ENCODE results near the gene CLASRP.
"Not testable (repeated sequence)": the region's sequence is repeated elsewhere in the genome, so short reads cannot be mapped to it uniquely, and the experiment has no call there.

The CLASRP gene, protein sequence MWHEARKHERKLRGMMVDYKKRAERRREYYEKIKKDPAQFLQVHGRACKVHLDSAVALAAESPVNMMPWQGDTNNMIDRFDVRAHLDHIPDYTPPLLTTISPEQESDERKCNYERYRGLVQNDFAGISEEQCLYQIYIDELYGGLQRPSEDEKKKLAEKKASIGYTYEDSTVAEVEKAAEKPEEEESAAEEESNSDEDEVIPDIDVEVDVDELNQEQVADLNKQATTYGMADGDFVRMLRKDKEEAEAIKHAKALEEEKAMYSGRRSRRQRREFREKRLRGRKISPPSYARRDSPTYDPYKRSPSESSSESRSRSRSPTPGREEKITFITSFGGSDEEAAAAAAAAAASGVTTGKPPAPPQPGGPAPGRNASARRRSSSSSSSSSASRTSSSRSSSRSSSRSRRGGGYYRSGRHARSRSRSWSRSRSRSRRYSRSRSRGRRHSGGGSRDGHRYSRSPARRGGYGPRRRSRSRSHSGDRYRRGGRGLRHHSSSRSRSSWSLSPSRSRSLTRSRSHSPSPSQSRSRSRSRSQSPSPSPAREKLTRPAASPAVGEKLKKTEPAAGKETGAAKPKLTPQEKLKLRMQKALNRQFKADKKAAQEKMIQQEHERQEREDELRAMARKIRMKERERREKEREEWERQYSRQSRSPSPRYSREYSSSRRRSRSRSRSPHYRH

DNA sequence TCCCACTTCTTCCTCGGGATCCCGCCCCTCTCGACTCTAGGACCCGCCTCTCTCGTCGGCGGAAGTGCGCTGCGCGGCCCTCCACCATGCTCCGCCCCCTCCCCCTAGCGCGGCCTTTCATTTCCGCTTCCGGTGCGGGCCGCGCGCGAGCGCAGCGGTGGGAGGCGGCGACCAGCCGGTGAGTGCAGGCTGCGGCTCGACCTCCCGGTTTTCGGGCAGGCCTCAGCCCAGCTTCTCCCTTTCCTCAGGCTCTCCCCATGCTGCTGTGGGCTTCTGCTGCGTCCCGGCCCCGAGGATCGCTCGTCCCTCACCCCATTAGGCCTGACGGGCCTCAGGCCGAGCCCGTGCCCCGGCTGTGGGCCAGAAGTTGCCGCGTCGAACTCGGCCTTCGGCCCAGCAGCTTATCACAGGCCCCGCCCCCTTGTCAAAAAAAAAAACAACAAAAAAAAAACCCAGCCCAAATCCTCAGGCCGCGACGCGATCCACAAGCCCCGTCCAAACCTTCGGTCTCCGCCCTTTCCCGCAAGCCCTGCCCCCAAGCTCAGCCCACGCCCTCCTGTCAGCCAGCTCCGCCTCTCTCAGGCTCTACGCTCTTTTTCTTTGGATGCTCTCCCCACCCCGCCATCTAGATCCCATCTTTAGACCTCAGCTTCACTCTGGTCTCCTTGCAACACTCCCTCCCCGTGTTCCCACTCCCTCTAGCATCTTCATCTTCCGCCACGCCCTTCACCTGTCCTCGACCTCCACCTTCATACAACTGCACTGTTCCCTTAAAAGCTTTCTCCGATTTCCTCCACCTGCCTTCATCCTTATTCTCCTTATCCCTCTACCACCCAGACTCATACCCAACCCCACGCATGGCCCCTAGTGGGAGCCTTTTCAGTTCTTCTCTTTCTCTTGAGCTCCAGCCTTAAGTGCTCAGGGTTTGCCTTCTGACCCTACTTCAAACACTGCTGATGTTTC is at the start of gene CLASRP:
CLASRP (plus strand) TSS at position 115 of the 963 bp plus-strand sequence. CDS start 1,168 bp downstream, outside the sequence.
- DNase-seq (ENCODE audit: low spot score) = peak; percentile 93

DNA sequence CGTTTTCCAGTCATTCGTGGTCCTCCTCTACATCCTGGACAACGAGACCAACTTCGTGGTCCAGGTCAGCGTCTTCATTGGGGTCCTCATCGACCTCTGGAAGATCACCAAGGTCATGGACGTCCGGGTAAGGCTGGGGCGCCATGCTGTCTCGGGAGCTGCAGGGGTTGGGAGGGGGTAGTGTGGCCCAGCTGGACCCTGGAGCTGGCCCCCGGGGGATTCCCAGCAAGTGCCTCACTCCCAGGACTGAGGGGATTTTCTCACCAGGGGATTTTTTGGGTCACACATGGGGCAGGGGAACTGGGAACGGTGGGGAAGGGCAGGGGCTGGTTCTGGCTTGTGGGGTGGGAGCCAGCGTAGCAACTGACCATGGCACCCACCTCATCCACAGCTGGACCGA is 48.4 kb upstream of the CLASRP start:
- DNase-seq (ENCODE audit: low spot score) = no peak

DNA sequence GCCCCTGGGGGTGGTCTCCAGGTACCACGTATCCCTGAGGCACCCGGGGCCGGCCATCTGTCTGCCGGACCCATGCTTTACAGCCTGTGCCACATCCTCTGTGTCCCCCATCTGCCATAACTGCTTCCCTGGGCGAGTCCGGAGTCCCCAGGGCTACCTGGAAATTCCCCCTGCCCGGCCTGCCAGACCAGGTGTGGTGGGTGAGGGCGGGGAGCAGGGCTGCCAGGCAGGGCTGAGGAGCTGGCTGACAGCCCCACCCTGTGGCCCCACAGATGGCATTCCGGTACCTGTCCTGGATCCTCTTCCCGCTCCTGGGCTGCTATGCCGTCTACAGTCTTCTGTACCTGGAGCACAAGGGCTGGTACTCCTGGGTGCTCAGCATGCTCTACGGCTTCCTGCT is 47.9 kb upstream of the CLASRP start:
- no peak for DNase-seq (ENCODE audit: low spot score)

DNA sequence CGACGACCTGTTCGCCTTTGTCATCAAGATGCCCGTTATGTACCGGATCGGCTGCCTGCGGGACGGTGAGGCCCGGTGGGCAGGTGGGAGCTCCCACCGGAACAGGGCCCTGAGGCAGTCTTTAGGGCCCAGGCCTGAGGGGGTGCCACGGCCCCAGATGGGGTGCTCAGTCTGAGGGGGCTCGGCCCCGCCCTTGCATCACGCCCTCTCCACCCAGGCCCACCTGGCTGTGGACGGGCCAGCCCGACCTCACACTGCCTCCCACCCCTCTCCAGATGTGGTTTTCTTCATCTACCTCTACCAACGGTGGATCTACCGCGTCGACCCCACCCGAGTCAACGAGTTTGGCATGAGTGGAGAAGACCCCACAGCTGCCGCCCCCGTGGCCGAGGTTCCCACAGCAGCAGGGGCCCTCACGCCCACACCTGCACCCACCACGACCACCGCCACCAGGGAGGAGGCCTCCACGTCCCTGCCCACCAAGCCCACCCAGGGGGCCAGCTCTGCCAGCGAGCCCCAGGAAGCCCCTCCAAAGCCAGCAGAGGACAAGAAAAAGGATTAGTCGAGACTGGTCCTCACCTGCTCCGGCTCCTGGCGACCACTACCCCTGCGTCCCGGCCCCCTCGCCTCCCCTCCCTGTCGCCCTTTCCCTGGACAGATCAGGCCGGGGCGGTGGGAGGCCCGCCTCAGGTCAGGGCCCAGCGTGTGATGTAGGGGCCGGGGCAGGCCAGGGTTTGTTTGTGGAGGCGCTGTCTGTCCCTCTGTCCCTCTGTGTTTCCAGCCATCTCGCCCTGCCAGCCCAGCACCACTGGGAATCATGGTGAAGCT is 46.3 kb upstream of the CLASRP start:
- no peak for DNase-seq (ENCODE audit: low spot score)

DNA sequence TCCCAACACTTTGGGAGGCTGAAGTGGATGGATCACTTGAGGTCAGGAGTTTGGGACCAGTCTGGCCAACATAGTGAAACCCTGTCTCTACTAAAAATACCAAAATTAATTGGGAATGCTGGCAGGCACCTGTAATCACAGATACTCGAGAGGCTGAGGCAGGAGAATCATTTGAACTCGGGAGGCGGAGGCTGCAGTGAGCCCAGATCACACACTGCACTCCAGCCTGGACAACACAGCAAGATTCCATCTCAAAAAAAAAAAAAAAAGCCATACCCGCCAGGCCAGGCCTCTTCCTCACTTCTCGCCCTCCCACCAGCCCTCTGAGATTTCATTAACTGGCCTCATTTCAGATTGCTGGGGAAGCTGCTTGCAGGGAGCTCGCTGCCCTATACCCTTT is 45.3 kb upstream of the CLASRP start:
- DNase-seq (ENCODE audit: low spot score) = no peak

DNA sequence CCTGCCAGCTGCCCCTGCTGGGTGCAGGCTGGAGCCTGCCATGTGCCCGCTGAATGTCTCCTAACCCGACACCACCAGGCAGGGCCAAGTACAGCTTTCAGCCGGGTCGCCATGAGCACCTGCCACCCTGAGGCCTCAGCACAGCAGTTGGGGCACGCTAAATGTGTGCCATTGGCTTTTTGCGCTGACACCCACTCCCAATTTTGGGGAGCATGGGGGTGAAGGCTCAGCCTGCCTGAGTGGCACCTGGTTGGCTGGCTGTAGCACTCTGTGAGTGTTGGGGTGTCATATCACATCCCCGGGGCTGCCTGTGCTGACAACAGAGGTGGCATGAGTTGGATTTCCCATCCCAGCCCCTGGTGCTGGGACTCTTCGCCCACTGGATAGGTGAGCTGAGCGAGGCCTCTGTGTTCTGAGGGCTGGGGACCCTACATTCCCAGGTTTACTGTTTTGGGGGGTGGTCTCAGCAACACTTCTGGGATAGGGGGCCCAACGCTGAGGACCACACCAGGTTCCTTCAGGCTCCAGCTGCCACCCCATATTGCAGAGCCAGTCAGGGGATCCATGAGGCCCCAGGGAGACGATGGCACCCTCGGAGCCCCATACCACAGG is 44.8 kb upstream of the CLASRP start:
- DNase-seq (ENCODE audit: low spot score) = no peak

DNA sequence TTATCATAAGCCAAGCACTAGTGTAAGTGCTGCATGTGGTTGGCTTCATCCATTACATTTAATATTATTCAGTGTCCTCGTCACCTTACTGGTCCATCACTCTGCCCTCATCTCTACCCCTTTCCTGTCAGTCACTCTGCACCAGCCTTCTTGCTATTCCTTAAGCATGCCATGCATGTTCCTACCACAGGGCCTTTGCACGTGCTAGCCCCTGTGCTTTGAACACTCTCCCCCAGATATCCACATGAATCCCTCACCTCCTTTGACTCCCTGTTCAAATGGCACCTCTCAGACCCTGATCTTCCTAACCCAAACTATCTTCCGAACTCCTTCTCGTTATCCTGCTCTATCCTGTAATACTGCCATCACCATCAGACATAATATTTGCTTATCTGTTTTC is 40.8 kb upstream of the CLASRP start:
- DNase-seq (ENCODE audit: low spot score) = no peak

DNA sequence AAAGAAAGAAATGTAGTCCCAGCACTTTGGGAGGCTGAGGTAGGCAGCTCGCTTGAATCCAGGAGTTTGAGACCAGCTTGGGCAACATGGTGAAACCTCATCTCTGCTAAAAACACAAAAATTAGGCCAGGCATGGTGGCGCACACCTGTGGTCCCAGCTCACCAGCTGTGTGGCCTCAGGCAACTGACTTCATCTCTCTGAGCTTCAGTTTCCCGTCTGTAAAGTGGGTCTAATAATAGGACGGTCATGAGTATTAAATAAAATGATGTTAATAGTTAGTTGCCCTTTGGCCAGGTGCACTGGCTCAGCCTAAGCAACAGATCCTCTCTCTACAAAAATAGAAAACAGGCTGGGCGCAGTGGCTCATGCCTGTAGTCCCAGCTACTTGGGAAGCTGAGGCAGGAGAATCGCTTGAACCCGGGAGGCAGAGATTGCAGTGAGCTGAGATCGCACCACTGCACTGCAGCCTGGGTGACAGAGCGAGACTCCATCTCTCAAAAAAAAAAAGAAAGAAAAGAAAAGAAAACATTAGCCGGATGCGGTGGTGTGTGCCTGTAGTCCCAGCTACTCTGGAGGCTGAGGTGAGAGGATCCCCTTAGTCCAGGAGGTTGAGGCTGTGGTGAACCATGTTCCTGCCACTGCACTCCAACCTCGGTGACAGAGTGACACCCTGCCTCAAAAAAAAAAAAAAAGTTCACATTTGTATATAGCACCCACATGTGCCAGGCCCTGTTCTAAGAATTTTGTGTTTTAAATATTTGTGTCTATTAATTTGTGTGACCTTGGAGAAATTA is 39.5 kb upstream of the CLASRP start:
- not testable (repeated sequence) for DNase-seq (ENCODE audit: low spot score)

DNA sequence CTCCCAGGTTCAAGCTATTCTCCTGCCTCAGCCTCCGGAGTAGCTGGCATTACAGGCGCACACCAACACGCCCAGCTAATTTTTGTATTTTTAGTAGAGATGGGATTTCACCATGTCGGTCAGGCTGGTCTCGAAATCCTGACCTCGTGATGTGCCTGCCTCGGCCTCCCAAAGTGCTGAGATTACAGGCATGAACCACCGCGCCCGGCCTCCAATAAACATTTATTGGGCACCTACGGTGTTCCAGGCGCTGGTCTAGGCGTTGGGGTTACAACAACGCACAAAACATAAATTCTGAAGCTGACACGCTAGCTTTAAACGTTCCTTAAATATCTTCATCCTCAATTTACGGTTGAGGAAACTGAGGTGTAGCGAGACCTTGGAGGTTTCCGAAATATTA is 38.2 kb upstream of the CLASRP start:
- not testable (repeated sequence) for DNase-seq (ENCODE audit: low spot score)

DNA sequence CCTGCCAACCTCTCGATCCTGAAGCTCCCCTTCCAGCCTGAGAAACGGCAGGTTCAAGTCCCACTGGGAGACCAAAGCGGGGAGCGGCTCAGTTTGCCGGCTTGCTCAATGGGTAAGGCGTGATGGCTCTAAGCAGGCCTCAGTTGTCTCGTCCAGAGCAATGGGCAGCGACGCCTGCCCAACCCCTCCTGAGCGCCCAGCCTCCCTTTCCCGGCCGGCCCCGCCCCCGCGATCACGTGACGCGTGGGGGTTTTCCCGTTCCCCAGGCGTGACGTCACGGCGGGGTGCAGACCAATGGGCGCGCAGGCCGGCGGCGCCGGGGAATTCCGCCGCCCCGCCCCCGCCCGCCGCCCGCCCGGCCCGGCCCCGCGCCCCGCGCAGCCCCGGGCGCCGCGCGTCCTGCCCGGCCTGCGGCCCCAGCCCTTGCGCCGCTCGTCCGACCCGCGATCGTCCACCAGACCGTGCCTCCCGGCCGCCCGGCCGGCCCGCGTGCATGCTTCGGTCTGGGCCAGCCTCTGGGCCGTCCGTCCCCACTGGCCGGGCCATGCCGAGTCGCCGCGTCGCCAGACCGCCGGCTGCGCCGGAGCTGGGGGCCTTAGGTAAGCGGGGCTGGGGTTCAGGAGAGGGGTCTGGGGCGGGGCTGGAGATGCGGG is 37.6 kb upstream of the CLASRP start, which contains the start of gene RELB:
RELB (plus strand) TSS at position 378 of the 653 bp plus-strand sequence; CDS start at position 494, 116 bp downstream.
- peak; percentile 91 for DNase-seq (ENCODE audit: low spot score)

DNA sequence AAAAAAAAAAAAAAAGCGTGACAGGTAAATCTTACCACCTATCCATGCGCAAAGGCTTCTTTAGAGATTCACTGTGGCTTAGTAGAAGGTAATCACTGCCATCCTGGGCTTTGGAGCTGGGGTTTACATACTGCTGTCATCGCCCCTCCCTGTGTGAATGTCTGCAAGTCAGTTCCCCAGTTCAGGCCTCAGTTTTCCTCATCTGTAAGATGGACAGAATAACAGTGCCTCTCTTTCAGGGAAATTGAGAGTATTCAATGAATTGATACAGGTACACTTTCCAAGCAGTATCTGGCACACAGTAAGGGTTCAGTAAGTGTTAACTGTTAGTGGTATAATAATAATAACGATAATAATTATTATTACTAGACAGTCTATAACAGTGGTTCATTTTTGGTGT is 35.4 kb upstream of the CLASRP start:
- DNase-seq (ENCODE audit: low spot score) = no peak

DNA sequence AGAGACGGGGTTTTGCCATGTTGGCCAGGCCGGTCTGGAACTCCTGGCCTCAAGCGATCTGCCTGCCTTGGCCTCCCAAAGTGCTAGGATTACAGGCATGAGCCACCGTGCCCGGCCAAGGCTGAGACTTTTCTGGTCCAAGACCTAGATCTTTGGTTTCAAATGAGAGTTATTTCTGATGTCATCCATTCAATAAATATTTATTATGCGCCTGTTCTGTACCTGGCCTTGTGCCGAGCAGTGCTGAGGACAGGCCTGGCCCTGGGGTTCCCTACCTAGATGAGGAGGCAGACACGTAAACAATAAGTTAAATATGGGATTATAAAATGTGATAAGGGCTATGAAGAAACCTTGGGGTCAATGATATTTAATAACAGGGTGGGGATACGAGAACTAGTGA is 33.1 kb upstream of the CLASRP start:
- DNase-seq (ENCODE audit: low spot score) = no peak

DNA sequence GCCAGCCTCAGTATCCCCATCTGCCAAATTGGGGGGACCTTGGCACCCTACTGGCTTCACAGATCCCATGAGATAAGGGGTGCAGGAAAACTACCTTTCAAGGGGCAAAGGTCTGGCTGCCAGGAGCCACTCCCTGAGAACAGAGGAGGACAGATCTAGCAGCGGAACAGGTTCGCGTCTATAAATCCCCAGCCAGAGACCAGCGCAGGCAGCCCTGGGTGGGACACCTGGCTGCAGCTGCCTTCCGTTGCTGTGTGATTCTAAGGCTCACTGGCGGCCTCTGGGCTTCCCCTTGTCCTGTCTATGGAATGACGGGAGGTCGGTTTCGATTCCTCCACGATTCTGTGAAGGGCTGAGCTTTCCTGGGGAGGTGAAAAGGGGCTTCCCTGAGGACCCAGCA is 30.3 kb upstream of the CLASRP start:
- DNase-seq (ENCODE audit: low spot score) = peak; percentile 31

DNA sequence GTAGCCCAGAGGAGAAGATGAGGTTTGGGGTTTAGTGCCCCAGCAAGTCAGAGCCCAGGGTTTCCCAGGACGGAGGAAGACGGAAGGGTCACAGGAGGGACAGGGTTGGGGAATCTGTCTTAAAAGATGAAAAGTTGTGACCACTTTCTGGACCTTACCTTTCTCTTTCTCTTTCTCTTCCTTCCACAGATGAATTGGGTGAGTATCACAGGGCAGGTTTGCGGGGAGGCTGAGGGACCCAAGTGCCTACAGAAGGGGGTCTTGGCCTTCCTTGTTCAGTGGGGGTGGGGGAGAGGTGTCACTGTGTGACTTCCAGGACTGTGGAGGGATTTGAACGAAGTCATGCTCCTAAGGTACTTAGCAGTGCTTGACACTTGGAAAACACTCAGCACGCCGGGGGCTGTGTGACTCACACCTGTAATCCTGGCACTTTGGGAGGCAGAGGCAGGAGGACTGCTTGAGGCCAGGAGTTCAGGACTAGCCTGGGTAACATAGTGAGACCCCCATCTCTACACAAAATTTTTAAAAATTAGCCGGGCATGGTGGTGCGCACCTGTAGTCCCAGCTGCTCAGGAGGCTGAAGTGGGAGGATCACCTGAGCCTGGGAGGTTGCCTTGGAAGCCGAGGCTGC is 29.1 kb upstream of the CLASRP start:
- DNase-seq (ENCODE audit: low spot score) = no peak

DNA sequence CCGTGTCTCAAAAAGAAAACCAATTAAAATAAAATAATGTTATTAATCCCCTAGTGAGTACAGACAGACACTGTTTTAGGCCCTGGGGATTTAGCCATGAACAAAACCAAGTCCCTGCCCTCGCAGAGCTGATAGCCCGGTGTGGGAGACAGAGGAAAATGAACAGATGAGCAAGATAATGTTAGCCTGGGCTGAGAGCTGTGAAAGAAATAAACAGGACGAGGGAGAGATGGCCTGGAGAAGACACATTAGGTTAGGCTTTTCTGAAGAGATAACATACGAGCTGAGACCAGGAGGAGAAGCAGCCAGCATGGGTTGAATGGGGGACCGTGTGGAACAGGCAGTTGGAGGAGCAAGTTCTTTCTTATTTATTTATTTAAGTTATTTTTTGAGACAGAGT is 28.5 kb upstream of the CLASRP start:
- DNase-seq (ENCODE audit: low spot score) = no peak

DNA sequence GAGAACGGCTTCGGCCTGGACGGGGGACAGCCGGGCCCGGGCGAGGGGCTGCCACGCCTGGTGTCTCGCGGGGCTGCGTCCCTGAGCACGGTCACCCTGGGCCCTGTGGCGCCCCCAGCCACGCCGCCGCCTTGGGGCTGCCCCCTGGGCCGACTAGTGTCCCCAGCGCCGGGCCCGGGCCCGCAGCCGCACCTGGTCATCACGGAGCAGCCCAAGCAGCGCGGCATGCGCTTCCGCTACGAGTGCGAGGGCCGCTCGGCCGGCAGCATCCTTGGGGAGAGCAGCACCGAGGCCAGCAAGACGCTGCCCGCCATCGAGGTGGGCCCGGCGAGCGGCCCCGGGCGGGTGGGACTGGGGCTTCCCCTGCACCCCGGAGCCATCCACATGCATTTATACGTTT is 26.9 kb upstream of the CLASRP start:
- no peak for DNase-seq (ENCODE audit: low spot score)

DNA sequence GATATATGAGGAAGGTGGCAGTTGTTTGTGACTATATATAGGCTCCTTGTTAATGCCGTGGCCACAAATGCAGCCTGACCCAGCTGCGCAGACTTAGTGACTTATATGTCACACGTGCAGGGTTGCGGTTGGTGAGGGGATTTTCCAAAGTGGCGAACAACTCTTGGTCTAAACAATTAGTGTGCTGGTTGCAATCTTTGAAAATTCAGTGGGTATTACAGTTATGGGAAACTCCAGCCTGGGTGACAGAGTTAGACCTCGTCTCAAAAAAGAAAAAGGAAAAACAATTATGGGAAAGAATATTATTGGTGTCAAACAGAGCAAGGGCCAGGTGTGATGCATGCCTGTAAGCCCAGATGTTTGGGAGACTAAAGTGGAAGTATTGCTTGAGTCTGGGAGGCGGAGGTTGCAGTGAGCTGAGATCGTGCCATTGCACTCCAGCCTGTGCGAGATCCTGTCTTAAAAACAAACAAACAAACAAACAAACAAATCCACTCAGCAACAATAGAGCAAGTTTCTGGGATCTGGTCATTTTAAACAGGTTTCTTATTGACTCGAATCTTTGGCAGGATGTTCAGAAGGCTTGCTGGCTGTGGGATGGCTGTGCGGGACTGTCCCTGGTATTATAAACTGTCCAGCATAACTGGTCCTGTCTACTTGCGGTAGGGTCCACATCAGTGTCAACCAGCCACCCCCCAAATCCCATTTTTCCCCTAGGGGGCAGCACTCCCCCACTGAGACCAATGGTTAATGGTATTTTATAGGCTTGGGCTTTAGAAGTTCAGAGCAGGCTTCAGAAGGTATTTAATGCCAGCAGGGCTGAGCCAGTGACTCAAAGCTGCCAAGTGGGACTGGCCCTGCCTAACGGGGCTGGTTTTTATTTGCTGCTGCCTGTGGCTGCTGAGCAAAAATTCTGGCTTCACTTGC is 22.2 kb upstream of the CLASRP start:
- DNase-seq (ENCODE audit: low spot score) = peak; percentile 38

DNA sequence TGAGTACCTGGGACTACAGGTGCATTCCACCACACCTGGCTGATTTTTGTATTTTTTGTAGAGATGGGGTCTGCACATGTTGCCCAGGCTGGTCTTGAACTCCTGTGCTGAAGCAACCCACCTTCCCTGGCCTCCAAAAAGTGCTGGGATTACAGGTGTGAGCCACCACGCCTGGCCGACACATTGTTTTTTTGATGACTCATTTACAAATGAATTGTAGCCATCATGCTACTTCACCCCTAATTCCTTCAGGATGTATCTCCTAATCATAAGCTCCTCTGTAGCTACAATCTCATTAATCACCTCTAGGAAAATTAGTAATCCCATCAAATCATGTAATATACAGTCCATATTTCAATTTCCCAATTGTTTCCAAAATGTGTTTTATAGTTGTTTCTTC is 19.7 kb upstream of the CLASRP start:
- DNase-seq (ENCODE audit: low spot score) = no peak

Measured in LoVo (cell line).